Esophagus muscularis mucosa (tissue), 4 donors: ENCODE results near the gene ARR3. TPM values are rescaled to one million over a fixed set of nuclear protein-coding genes. Genes with fewer than 3 reads are reported as not detected.

Experiments used
- DNase-seq: peaks from one replicate; pipeline ENCODE4 v3.0.0-alpha.2; 2017; ENCODE audit errors: extremely low spot score
- H3K27ac ChIP-seq, 4 donors: fragments of 200-600 bp; sonication (generic); replicated peaks in 1 of 4; 1 replicate in 3 of 4; 2 replicates in 1 of 4; pipeline ENCODE4 v1.5.1; 2016 to 2019; ENCODE audit warnings: mild to moderate bottlenecking in 1 of 4
- H3K27me3 ChIP-seq, 4 donors: fragments of 200-600 bp; sonication (generic); one replicate each; pipeline versions ENCODE4 v1.5.1 to v1.6.0; 2016 to 2019
- H3K36me3 ChIP-seq, 4 donors: fragments of 200-600 bp; sonication (generic); one replicate each; pipeline ENCODE4 v1.5.1; 2016 to 2019
- H3K4me1 ChIP-seq, 4 donors: fragments of 200-600 bp; sonication (generic); one replicate each; pipeline ENCODE4 v1.5.1; 2016 to 2019
- H3K4me3 ChIP-seq, 4 donors: fragments of 200-600 bp; sonication (generic); 1 replicate in 2 of 4; 2 replicates in 2 of 4; pipeline ENCODE4 v1.5.1; 2016 to 2019; ENCODE audit warnings: mild to moderate bottlenecking in 4 of 4, moderate library complexity in 1 of 4
- H3K9me3 ChIP-seq, 4 donors: fragments of 200-600 bp; sonication (generic); 1 replicate in 3 of 4; 2 replicates in 1 of 4; pipeline ENCODE4 v1.5.1; 2016 to 2019
- CTCF ChIP-seq, 3 experiments: fragments of 200-600 bp in 2 of 3; fragments of 450-650 bp in 1 of 3; sonication (generic) in 2 of 3; IDR thresholded peaks; one replicate each; pipeline ENCODE4 v1.5.1; 2017 to 2019; ENCODE audit warnings: antibody characterized with exemption in 3 of 3, mild to moderate bottlenecking in 2 of 3, moderate library complexity in 1 of 3
- EP300 ChIP-seq: sonication (generic); formaldehyde crosslinking; IDR thresholded peaks from one replicate; pipeline ENCODE4 v1.6.1; 2017; ENCODE audit warnings: antibody characterized with exemption
- POLR2A ChIP-seq: fragments of 450-650 bp; IDR thresholded peaks from one replicate; pipeline ENCODE4 v1.6.1; 2017; ENCODE audit warnings: antibody characterized with exemption, moderate library complexity, mild to moderate bottlenecking, low read depth
- POLR2AphosphoS5 ChIP-seq, 2 donors: sonication (generic); formaldehyde crosslinking; IDR thresholded peaks; one replicate each; pipeline ENCODE4 v1.6.1; 2017; ENCODE audit warnings: antibody characterized with exemption in 2 of 2
- WGBS: methylation state at CpG from one replicate; pipeline ENCODE4 v1.1.5; 2018; 5-methylcytosine and 5-hydroxymethylcytosine counted together
- intact Hi-C: fragments of 100-400 bp; cut with DNase I; formaldehyde crosslinking; loops from one replicate; pipeline ENCODE4 v1.15.1; 2023
- total RNA-seq, 4 donors: library from RNA; depleted of rRNA; stranded (reverse); fragments of >200 nt; gene quantifications; one replicate each; pipeline versions ENCODE4 v1.1.0 to v1.2.1, GENCODE V29; 2016

The ARR3 gene
- total RNA-seq, 4 donors from 2014 or later, result not detected

- 50% methylated on average over 11 of the region's 11 CpGs for WGBS
- peaks cover 8 to 15% (median 12%) of the 10 kb centered on the region in 4 donors for H3K4me1 ChIP-seq
- intact Hi-C loops, result no loop called here
Observed at GRCh38 chrX:70289168-70289792, 21.1 kb downstream of the ARR3 start.

GRCh38 chrX:70289793-70290770, 21.9 kb downstream of the ARR3 start, which contains the start of the genes KIF4A and PDZD11:
Gene KIF4A, plus strand, starts transcription at chrX:70290104. Its CDS starts 355 bp downstream, at chrX:70290459.
Gene PDZD11, minus strand, starts transcription at chrX:70289927. Its CDS starts 586 bp downstream, at chrX:70289341.
- Histone ChIP-seq H3K4me3 (peak within 1 kb of the TSS; percentile 53 to 63 (median 56)), H3K9me3 (no peaks in the 10 kb centered on the region), H3K36me3 (peaks cover 0 to 31% (median 17%) of the 10 kb centered on the region in 4 donors), H3K4me1 (peaks cover 8 to 15% (median 12%) of the 10 kb centered on the region in 4 donors), H3K27me3 (no peaks in the 10 kb centered on the region), H3K27ac (peak within 1 kb of the TSS; percentile 58 to 80 (median 73))
- 31% methylated on average over 44 of the region's 62 CpGs for WGBS
- intact Hi-C loops, result loop anchor here (10.0 kb wide), 1 partner anchor 145 kb away; no protein-coding TSS in a partner anchor
- TF ChIP-seq POLR2AphosphoS5 (IDR thresholded peaks at IDR 0.05), result peak; percentile 32 to 66
- no peak for TF ChIP-seq POLR2A
- peak; percentile 92 for DNase-seq

More at GRCh38 chrX:70289168-70289792, 21.1 kb downstream of the ARR3 start:
- Histone ChIP-seq H3K36me3 (peaks cover 0 to 39% (median 17%) of the 10 kb centered on the region in 4 donors), H3K4me3 (peak overlapping the region; percentile 53 to 63 (median 56)), H3K27ac (peak overlapping the region; percentile 58 to 80 (median 73)), H3K27me3 (no peaks in the 10 kb centered on the region), H3K9me3 (no peaks in the 10 kb centered on the region)
- TF ChIP-seq POLR2AphosphoS5 (IDR thresholded peaks at IDR 0.05) (no peak), POLR2A (no peak), EP300 (no peak), CTCF (IDR thresholded peaks at IDR 0.05) (no peak)
- no peak for DNase-seq

GRCh38 chrX:70292788-70293187, 24.7 kb downstream of the ARR3 start:
- Histone ChIP-seq H3K4me1 (peaks cover 8 to 15% (median 12%) of the 10 kb centered on the region in 4 donors), H3K27me3 (no peaks in the 10 kb centered on the region), H3K9me3 (no peaks in the 10 kb centered on the region), H3K4me3 (no peak overlapping the region), H3K27ac (no peak overlapping the region), H3K36me3 (peaks cover 0 to 5% (median under 1%) of the 10 kb centered on the region in 4 donors)
- WGBS, result 0% methylated on average over 1 of the region's 1 CpG
- intact Hi-C loops, result loop anchor here (10.0 kb wide), 1 partner anchor 142 kb away; no protein-coding TSS in a partner anchor
- no peak for TF ChIP-seq POLR2A
- no peak for TF ChIP-seq CTCF (IDR thresholded peaks at IDR 0.05)
- TF ChIP-seq EP300, result no peak
- TF ChIP-seq POLR2AphosphoS5 (IDR thresholded peaks at IDR 0.05), result no peak
- DNase-seq, result no peak

GRCh38 chrX:70293621-70294020, 25.5 kb downstream of the ARR3 start:
- Histone ChIP-seq H3K27me3 (no peaks in the 10 kb centered on the region), H3K27ac (no peak overlapping the region), H3K4me1 (peaks cover 8 to 15% (median 12%) of the 10 kb centered on the region in 4 donors), H3K9me3 (no peaks in the 10 kb centered on the region), H3K4me3 (no peak overlapping the region), H3K36me3 (no peaks in the 10 kb centered on the region)
- no peak for DNase-seq
- intact Hi-C loops, result loop anchor here (10.0 kb wide), 1 partner anchor 141 kb away; no protein-coding TSS in a partner anchor
- no peak for TF ChIP-seq EP300
- TF ChIP-seq POLR2A, result no peak
- TF ChIP-seq POLR2AphosphoS5 (IDR thresholded peaks at IDR 0.05), result no peak
- no peak for TF ChIP-seq CTCF (IDR thresholded peaks at IDR 0.05)
- WGBS, result 74% methylated on average over 5 of the region's 5 CpGs
